SK-N-SH treated with all-trans-retinoic acid at 6 μM for 48 hours (cell line): ENCODE measurements around the gene BNC2.

Source experiments
- ATAC-seq: fragments of 200-7000 bp; cut with Tn5 transposase; 3 replicates; pipeline ENCODE4 v1.9.1; 2020; ENCODE audit warnings: mild to moderate bottlenecking, moderate library complexity
- ARNTL ChIP-seq: fragments of 450-650 bp; formaldehyde crosslinking; IDR thresholded peaks from 2 replicates; pipeline ENCODE4 v1.5.0; 2020; ENCODE audit warnings: low read depth, mild to moderate bottlenecking, moderate library complexity, borderline replicate concordance
- BACH2 ChIP-seq: fragments of 250-450 bp; sonication (Bioruptor Pico); IDR thresholded peaks from 2 replicates; pipeline ENCODE4 v1.9.0; 2021; ENCODE audit warnings: mild to moderate bottlenecking, borderline replicate concordance
- CSDC2 ChIP-seq: fragments of 250-450 bp; sonication (Bioruptor Pico); IDR thresholded peaks from 2 replicates; pipeline ENCODE4 v1.5.0; 2020; ENCODE audit warnings: mild to moderate bottlenecking, moderate library complexity
- ESRRG ChIP-seq: fragments of 250-450 bp; sonication (Bioruptor Pico); IDR thresholded peaks from 2 replicates; pipeline ENCODE4 v1.6.1; 2021; ENCODE audit warnings: mild to moderate bottlenecking
- GLIS3 ChIP-seq: fragments of 250-450 bp; sonication (Bioruptor Pico); IDR thresholded peaks from 2 replicates; pipeline ENCODE4 v1.5.0; 2020; ENCODE audit warnings: mild to moderate bottlenecking, moderate library complexity
- ISL1 ChIP-seq: fragments of 250-450 bp; sonication (Bioruptor Pico); IDR thresholded peaks from 2 replicates; pipeline ENCODE4 v2.1.2; 2022; ENCODE audit warnings: mild to moderate bottlenecking, moderate library complexity
- OSR1 ChIP-seq: fragments of 250-450 bp; sonication (Bioruptor Pico); IDR thresholded peaks from 2 replicates; pipeline ENCODE4 v1.8.0; 2022; ENCODE audit warnings: moderate library complexity, mild to moderate bottlenecking, inconsistent platforms
- PATZ1 ChIP-seq: fragments of 250-450 bp; sonication (Bioruptor Pico); IDR thresholded peaks from 2 replicates; pipeline ENCODE4 v1.8.0; 2020; ENCODE audit warnings: mild to moderate bottlenecking, moderate library complexity, borderline replicate concordance
- PPARA ChIP-seq: fragments of 250-450 bp; sonication (Bioruptor Pico); IDR thresholded peaks from 2 replicates; pipeline ENCODE4 v1.5.0; 2020; ENCODE audit warnings: mild to moderate bottlenecking, borderline replicate concordance
- RARB ChIP-seq: fragments of 250-450 bp; sonication (Bioruptor Pico); IDR thresholded peaks from 2 replicates; pipeline ENCODE4 v1.8.0; 2021; ENCODE audit warnings: mild to moderate bottlenecking, moderate library complexity
- SNAI2 ChIP-seq: fragments of 250-450 bp; sonication (Bioruptor Pico); IDR thresholded peaks from 2 replicates; pipeline ENCODE4 v1.5.0; 2020; ENCODE audit warnings: mild to moderate bottlenecking, moderate library complexity
- TCF4 ChIP-seq: fragments of 250-450 bp; sonication (Bioruptor Pico); IDR thresholded peaks from 2 replicates; pipeline ENCODE4 v1.8.0; 2021; ENCODE audit warnings: mild to moderate bottlenecking, moderate library complexity, borderline replicate concordance
- TOX ChIP-seq: fragments of 250-450 bp; sonication (Bioruptor Pico); IDR thresholded peaks from 2 replicates; pipeline ENCODE4 v1.8.0; 2021; ENCODE audit warnings: mild to moderate bottlenecking, moderate library complexity, borderline replicate concordance
- TSHZ2 ChIP-seq: fragments of 250-450 bp; sonication (Bioruptor Pico); IDR thresholded peaks from 2 replicates; pipeline ENCODE4 v1.5.0; 2020; ENCODE audit warnings: mild to moderate bottlenecking, moderate library complexity
- ZC3H10 ChIP-seq: fragments of 250-450 bp; sonication (Bioruptor Pico); IDR thresholded peaks from 2 replicates; pipeline ENCODE4 v1.5.1; 2021; ENCODE audit warnings: mild to moderate bottlenecking, moderate library complexity
- ZFP3 ChIP-seq: fragments of 250-450 bp; sonication (Bioruptor Pico); IDR thresholded peaks from 2 replicates; pipeline ENCODE4 v1.5.0; 2020; ENCODE audit warnings: mild to moderate bottlenecking, moderate library complexity
- ZFP30 ChIP-seq: fragments of 450-650 bp; formaldehyde crosslinking; IDR thresholded peaks from 2 replicates; pipeline ENCODE4 v1.5.0; 2022; ENCODE audit warnings: mild to moderate bottlenecking, moderate library complexity
- ZNF565 ChIP-seq: fragments of 450-650 bp; formaldehyde crosslinking; conservative IDR thresholded peaks from 2 replicates; pipeline ENCODE4 v1.5.0; 2020; ENCODE audit warnings: low read depth, mild to moderate bottlenecking, moderate library complexity
- ZNF70 ChIP-seq: fragments of 450-650 bp; formaldehyde crosslinking; IDR thresholded peaks from 2 replicates; pipeline ENCODE4 v1.5.0; 2020; ENCODE audit warnings: mild to moderate bottlenecking, moderate library complexity
- ZNF8 ChIP-seq: fragments of 450-650 bp; formaldehyde crosslinking; IDR thresholded peaks from 2 replicates; pipeline ENCODE4 v1.5.0; 2020; ENCODE audit warnings: mild to moderate bottlenecking, moderate library complexity
- TF ChIP-seq, protein P1 (sequence below): fragments of 250-450 bp; sonication (Bioruptor Pico); IDR thresholded peaks from 2 replicates; pipeline ENCODE4 v1.8.0; 2021; ENCODE audit warnings: low read depth, mild to moderate bottlenecking, moderate library complexity, borderline replicate concordance
- TF ChIP-seq, protein P2 (sequence below): fragments of 250-450 bp; sonication (Bioruptor Pico); IDR thresholded peaks from 2 replicates; pipeline ENCODE4 v1.5.1; 2020; ENCODE audit warnings: low read depth, mild to moderate bottlenecking, moderate library complexity

The BNC2 gene

GRCh38 chr9:16602494-16602893, 268.0 kb downstream of the BNC2 start (continued):
- TF ChIP-seq ARNTL (CRISPR knock-in tag), result no peak
- TF ChIP-seq RARB (CRISPR knock-in tag), result no peak
- no peak for TF ChIP-seq ZNF8 (CRISPR knock-in tag)
- TF ChIP-seq CSDC2, result no peak
- TF ChIP-seq SNAI2 (CRISPR knock-in tag), result no peak
- no peak for TF ChIP-seq ZC3H10 (CRISPR knock-in tag)
- no peak for TF ChIP-seq ZFP3
- no peak for TF ChIP-seq BACH2 (CRISPR knock-in tag)
- no peak for TF ChIP-seq ZNF70

- TF ChIP-seq GLIS3 (CRISPR knock-in tag), result no peak
- no peak for ATAC-seq
Observed at GRCh38 chr9:16601991-16602390, 268.5 kb downstream of the BNC2 start.

DNA sequence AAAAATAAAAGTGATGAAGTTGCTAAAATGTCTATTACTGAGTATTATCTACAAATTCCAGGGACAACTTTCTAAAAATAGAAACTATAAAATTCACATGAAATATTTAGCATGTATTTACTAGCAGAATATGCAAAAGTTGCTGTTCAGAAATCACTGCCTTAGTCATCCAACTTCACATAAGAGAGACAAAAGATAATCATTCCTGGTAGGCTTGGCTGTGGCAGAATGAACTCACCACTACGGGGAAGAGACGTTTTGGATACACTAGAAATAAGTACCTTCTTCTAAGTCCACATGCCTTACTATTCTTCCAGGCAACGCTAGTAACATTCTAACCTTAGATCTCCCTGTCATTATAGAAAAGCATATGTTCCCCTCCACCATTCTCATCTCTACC, 272.2 kb downstream of the BNC2 start:
- TF ChIP-seq CSDC2 (no peak), ZC3H10 (CRISPR knock-in tag) (no peak), OSR1 (CRISPR knock-in tag) (no peak), BACH2 (CRISPR knock-in tag) (no peak), ZFP30 (CRISPR knock-in tag) (no peak), TCF4 (no peak), ZNF8 (CRISPR knock-in tag) (no peak), RARB (CRISPR knock-in tag) (no peak), PPARA (CRISPR knock-in tag) (no peak)
- TF ChIP-seq, protein P1, sequence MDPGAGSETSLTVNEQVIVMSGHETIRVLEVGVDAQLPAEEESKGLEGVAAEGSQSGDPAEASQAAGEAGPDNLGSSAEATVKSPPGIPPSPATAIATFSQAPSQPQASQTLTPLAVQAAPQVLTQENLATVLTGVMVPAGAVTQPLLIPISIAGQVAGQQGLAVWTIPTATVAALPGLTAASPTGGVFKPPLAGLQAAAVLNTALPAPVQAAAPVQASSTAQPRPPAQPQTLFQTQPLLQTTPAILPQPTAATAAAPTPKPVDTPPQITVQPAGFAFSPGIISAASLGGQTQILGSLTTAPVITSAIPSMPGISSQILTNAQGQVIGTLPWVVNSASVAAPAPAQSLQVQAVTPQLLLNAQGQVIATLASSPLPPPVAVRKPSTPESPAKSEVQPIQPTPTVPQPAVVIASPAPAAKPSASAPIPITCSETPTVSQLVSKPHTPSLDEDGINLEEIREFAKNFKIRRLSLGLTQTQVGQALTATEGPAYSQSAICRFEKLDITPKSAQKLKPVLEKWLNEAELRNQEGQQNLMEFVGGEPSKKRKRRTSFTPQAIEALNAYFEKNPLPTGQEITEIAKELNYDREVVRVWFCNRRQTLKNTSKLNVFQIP (CRISPR knock-in tag), result no peak
- peak; percentile 34; the same call in 1 of the 3 replicates for ATAC-seq

DNA sequence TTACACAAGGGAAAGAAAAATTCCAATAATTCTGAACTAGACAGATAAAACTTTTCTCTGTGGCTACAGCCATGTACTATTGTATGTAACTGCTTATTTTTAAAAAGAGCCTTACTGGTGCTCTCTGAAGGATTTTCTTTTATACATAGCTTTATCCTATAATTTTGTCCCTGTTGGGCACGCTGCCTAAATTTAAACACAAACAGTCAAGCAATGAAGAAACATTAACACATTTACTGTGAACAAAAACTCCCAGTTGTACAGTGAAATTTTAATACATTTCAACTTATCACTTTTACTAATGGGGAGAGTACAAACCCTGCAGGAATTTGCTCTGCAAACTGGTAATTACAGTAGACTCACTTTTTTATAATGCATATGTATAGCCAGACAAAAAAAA, 273.3 kb downstream of the BNC2 start:
- ATAC-seq, result peak; percentile 31; the same call in 2 of the 3 replicates
- TF ChIP-seq RARB (CRISPR knock-in tag) (no peak), ISL1 (CRISPR knock-in tag) (no peak), TOX (CRISPR knock-in tag) (no peak), BACH2 (CRISPR knock-in tag) (no peak), OSR1 (CRISPR knock-in tag) (no peak), CSDC2 (no peak), ZNF565 (CRISPR knock-in tag) (no peak), ZFP30 (CRISPR knock-in tag) (no peak), PPARA (CRISPR knock-in tag) (no peak), TCF4 (no peak), ZNF8 (CRISPR knock-in tag) (no peak)
- TF ChIP-seq, protein P1 (CRISPR knock-in tag), result no peak

GRCh38 chr9:16595227-16595626, 275.2 kb downstream of the BNC2 start:
- TF ChIP-seq CSDC2 (no peak), ESRRG (no peak), BACH2 (CRISPR knock-in tag) (no peak), TSHZ2 (CRISPR knock-in tag) (no peak), ZNF70 (no peak), ZC3H10 (CRISPR knock-in tag) (no peak), ZNF8 (CRISPR knock-in tag) (no peak), SNAI2 (CRISPR knock-in tag) (no peak), GLIS3 (CRISPR knock-in tag) (no peak), RARB (CRISPR knock-in tag) (no peak), PATZ1 (CRISPR knock-in tag) (no peak), ZFP3 (no peak)
- TF ChIP-seq, protein P2, sequence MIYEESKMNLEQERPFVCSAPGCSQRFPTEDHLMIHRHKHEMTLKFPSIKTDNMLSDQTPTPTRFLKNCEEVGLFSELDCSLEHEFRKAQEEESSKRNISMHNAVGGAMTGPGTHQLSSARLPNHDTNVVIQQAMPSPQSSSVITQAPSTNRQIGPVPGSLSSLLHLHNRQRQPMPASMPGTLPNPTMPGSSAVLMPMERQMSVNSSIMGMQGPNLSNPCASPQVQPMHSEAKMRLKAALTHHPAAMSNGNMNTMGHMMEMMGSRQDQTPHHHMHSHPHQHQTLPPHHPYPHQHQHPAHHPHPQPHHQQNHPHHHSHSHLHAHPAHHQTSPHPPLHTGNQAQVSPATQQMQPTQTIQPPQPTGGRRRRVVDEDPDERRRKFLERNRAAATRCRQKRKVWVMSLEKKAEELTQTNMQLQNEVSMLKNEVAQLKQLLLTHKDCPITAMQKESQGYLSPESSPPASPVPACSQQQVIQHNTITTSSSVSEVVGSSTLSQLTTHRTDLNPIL (CRISPR knock-in tag), result no peak
- TF ChIP-seq, protein P1 (CRISPR knock-in tag), result no peak
- ATAC-seq, result no peak
